ENCODE data around the gene NEK6.

DNA sequence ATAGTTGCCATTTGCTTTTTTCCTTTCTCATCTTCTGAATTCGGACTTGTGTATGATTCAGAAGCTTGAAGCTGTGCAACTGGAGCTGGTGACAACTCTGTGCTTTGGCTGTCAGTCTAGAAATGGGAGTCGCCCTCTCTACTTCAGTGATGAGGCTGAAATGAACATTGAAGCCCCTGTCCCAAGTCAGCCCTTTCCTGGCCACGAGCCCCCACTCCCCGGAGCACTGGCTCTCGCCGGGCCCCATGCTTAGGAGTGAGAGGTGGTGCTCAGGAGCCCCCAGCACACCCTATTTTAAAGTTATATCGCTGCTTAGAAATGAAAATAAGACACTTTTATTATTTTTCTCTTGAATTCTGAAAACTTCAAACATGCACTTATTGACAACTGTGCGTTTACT, 91.5 kb downstream of the NEK6 start:
- no peak for TF ChIP-seq POLR2A (IDR thresholded peaks at IDR 0.05)
- TF ChIP-seq, protein P1, sequence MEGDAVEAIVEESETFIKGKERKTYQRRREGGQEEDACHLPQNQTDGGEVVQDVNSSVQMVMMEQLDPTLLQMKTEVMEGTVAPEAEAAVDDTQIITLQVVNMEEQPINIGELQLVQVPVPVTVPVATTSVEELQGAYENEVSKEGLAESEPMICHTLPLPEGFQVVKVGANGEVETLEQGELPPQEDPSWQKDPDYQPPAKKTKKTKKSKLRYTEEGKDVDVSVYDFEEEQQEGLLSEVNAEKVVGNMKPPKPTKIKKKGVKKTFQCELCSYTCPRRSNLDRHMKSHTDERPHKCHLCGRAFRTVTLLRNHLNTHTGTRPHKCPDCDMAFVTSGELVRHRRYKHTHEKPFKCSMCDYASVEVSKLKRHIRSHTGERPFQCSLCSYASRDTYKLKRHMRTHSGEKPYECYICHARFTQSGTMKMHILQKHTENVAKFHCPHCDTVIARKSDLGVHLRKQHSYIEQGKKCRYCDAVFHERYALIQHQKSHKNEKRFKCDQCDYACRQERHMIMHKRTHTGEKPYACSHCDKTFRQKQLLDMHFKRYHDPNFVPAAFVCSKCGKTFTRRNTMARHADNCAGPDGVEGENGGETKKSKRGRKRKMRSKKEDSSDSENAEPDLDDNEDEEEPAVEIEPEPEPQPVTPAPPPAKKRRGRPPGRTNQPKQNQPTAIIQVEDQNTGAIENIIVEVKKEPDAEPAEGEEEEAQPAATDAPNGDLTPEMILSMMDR (IDR thresholded peaks at IDR 0.05): no peak

Data from tibial nerve (tissue), 3 donors.